Fibroblast of mammary gland (primary cell): ENCODE data around the gene DPEP2.

Experiments used
- DNase-seq: peaks from one replicate; pipeline ENCODE4 v3.0.0-alpha.2; 2010; ENCODE audit warnings: low read depth
- H3K4me3 ChIP-seq: 2 replicates; pipeline ENCODE4 v1.5.1; 2011; ENCODE audit warnings: low read depth, mild to moderate bottlenecking, low read length, moderate library complexity; ENCODE audit not compliant: control insufficient read depth
- TF ChIP-seq, protein P1 (sequence below): conservative IDR thresholded peaks from 2 replicates; pipeline ENCODE4 v1.5.1; 2011; ENCODE audit warnings: low read depth, low read length, inconsistent platforms; ENCODE audit not compliant: control insufficient read depth, insufficient read depth

Gene DPEP2

GRCh38 chr16:67944690-67945391, 54.4 kb downstream of the DPEP2 start:
- DNase-seq: no peak
- TF ChIP-seq, protein P1, sequence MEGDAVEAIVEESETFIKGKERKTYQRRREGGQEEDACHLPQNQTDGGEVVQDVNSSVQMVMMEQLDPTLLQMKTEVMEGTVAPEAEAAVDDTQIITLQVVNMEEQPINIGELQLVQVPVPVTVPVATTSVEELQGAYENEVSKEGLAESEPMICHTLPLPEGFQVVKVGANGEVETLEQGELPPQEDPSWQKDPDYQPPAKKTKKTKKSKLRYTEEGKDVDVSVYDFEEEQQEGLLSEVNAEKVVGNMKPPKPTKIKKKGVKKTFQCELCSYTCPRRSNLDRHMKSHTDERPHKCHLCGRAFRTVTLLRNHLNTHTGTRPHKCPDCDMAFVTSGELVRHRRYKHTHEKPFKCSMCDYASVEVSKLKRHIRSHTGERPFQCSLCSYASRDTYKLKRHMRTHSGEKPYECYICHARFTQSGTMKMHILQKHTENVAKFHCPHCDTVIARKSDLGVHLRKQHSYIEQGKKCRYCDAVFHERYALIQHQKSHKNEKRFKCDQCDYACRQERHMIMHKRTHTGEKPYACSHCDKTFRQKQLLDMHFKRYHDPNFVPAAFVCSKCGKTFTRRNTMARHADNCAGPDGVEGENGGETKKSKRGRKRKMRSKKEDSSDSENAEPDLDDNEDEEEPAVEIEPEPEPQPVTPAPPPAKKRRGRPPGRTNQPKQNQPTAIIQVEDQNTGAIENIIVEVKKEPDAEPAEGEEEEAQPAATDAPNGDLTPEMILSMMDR: no peak
- no peak overlapping the region for H3K4me3 ChIP-seq

- DNase-seq: peak; percentile 39
- no peak within 1 kb of the TSS for H3K4me3 ChIP-seq
- TF ChIP-seq, protein P1: no peak
Measured at GRCh38 chr16:67943619-67944504, 55.4 kb downstream of the DPEP2 start, which contains the start of gene LCAT. Gene LCAT, minus strand, starts transcription at chr16:67944120. Its CDS starts 19 bp downstream, at chr16:67944101.

DNA sequence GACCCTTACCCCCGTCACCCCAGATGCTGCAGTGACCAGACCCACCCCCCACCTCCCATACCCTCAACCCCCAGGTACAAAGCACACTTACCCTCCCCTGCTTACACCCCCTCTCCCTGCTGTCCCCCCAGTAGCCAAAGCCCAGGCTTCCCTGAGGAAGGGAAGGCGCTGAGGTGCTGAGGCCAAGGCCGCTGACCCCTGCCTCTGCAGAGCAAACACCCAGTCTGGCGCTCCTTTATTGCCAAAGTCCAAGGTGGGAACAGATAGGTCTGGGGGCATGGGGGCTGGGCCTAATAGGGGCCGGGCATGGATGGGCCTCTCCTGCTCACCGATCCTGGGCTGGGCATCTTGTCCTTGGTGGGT, 56.0 kb downstream of the DPEP2 start:
- DNase-seq: no peak
- TF ChIP-seq, protein P1: no peak
- no peak overlapping the region for H3K4me3 ChIP-seq

DNA sequence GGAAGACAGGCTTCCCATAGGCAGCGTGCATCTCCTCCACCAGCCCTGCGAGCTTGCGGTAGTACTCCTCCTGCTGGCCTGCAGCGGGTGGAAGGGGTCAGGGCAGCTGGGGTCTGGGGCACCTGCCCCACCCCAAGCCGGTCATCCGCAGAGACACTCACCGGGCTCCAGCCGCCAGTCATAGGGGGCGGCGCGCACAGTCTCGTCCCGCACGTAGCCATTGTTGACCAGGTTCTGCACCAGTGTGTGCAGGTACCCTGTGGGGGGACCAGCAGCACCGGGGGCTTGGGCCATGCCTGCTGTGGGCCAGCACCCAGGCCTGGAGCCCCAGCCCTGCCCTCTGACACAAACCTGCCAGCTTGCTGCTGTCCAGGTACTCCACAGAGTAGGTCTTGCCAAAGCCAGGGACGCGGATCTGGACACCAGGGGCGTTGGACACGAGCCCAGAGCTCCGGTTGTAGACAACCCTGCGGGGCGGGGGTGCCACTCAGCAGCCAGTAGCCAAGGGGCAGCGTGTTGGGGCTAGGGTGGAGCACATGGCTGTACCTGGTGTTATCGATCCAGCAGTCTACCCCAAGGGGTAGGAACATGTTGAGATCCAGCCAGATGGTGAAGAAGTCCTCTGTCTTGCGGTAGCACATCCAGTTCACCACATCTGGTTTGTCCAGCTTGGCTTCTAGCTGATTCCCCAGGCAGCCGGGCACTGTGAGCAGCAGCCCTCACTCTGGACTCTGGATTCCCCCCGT, 56.6 kb downstream of the DPEP2 start:
- TF ChIP-seq, protein P1: no peak
- no peak overlapping the region for H3K4me3 ChIP-seq
- no peak for DNase-seq

GRCh38 chr16:67942200-67942509, 57.1 kb downstream of the DPEP2 start:
- TF ChIP-seq, protein P1: peak; percentile 63
- DNase-seq: peak; percentile 39
- H3K4me3 ChIP-seq: no peak overlapping the region

DNA sequence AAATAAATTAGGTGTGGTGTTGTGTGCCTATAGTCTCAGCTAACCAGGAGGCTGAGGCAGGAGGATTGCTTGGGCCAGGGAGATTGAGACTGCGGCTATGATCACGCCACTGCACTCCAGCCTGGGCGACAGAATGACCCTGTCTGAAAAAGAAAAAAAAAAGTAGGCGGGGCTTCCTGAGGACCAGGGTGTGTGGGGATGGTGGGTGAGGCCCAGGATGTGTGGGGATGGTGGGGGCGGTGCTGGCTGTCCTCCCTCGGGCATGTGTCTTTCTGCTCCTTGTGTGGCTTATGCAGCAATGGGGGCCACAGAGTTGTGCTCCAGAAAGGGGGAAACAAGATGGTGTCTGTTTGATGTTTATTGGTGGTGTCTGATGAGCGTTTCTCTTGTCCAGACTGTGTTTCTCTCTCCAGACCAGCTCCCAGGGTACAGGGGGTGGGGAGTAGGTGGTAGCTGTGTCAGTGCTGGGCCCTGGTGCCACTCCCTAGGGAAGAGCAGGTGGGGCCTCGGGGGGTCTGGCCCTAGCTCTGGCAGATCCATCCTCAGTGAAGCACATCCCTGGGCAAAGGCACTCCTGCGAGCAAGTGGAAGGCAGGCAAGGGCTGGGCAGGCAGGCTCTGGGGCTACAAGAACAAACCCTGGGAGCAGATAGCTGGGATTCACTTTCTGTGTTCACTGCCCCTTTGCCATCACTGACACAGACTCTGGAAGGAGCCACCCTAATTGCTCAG, 57.6 kb downstream of the DPEP2 start:
- DNase-seq: no peak
- TF ChIP-seq, protein P1: no peak
- H3K4me3 ChIP-seq: no peak overlapping the region
